T-cell (primary cell): ENCODE data around the gene PPP3CA. TPM values are rescaled to one million over a fixed set of nuclear protein-coding genes. Genes with fewer than 3 reads are reported as not detected.
"Not testable (repeated sequence)": the region's sequence is repeated elsewhere in the genome, so short reads cannot be mapped to it uniquely, and the experiment has no call there.

Source experiments
- ATAC-seq, 4 experiments: fragments of 200-7000 bp in 3 of 4; fragments of 150-1000 bp in 1 of 4; cut with Tn5 transposase; replicated peaks in 1 of 4; 1 replicate in 3 of 4; 2 replicates in 1 of 4; pipeline ENCODE4 v1.10.0; 2021; ENCODE audit warnings: moderate library complexity in 3 of 4, mild to moderate bottlenecking in 2 of 4, moderate number of reproducible peaks in 1 of 4
- CTCF ChIA-PET, 2 donors: fragments of 300-600 bp; sonication (Branson Sonifier 250); formaldehyde crosslinking; loops; one replicate each; lab custom pipeline; 2022; ENCODE audit warnings: antibody characterized with exemption in 2 of 2; lab: Charles Lee
- POLR2A ChIA-PET, 2 donors: fragments of 300-600 bp; sonication (Branson Sonifier 250); formaldehyde crosslinking; loops; one replicate each; lab custom pipeline; 2022; ENCODE audit warnings: antibody characterized with exemption in 2 of 2; lab: Charles Lee
- DNase-seq, 35 experiments: peaks; one replicate each; pipeline versions ENCODE4 v3.0.0 to v3.0.0-alpha.2; 2013 to 2023
- H3K27ac ChIP-seq: one replicate; pipeline ENCODE4 v1.5.1; 2013; ENCODE audit warnings: low read length
- H3K27me3 ChIP-seq, 2 experiments: replicated peaks in 1 of 2; 1 replicate in 1 of 2; 2 replicates in 1 of 2; pipeline versions ENCODE4 v1.6.1 to v1.7.0; 2013; ENCODE audit warnings: low read length in 1 of 2, mixed read lengths in 1 of 2; ENCODE audit not compliant: control insufficient read depth in 2 of 2, insufficient read depth in 2 of 2; ENCODE audit errors: extremely low read depth in 1 of 2
- H3K36me3 ChIP-seq, 2 donors: 1 replicate in 1 of 2; 2 replicates in 1 of 2; pipeline versions ENCODE4 v1.6.1 to v1.7.0; 2013; ENCODE audit warnings: low read length in 1 of 2; ENCODE audit not compliant: control insufficient read depth in 2 of 2, insufficient read depth in 1 of 2; ENCODE audit errors: extremely low read depth in 1 of 2
- H3K4me1 ChIP-seq, 2 experiments: 1 replicate in 1 of 2; 2 replicates in 1 of 2; pipeline versions ENCODE4 v1.6.1 to v1.7.0; 2013; ENCODE audit warnings: low read length in 2 of 2, mixed read lengths in 1 of 2; ENCODE audit not compliant: insufficient read depth in 2 of 2, control insufficient read depth in 1 of 2; ENCODE audit errors: extremely low read depth in 1 of 2
- H3K4me3 ChIP-seq, 2 donors: 1 replicate in 1 of 2; 2 replicates in 1 of 2; pipeline versions ENCODE4 v1.5.1 to v1.7.0; 2013; ENCODE audit warnings: mild to moderate bottlenecking in 2 of 2, low read length in 1 of 2, moderate library complexity in 1 of 2; ENCODE audit not compliant: control insufficient read depth in 1 of 2; ENCODE audit errors: extremely low read depth in 1 of 2
- H3K9me3 ChIP-seq: 2 replicates; pipeline ENCODE4 v1.7.0; 2013
- H3K27ac Mint-ChIP-seq, 2 donors: one replicate each; pipeline ENCODE4 v1.8.0; 2020 to 2021; ENCODE audit warnings: mild to moderate bottlenecking in 2 of 2, mixed read lengths in 2 of 2
- H3K27me3 Mint-ChIP-seq, 2 donors: one replicate each; pipeline ENCODE4 v1.8.0; 2021 to 2022; ENCODE audit warnings: mixed read lengths in 2 of 2
- H3K36me3 Mint-ChIP-seq: one replicate; pipeline ENCODE4 v1.8.0; 2021; ENCODE audit warnings: mixed read lengths
- H3K4me1 Mint-ChIP-seq, 3 donors: one replicate each; pipeline ENCODE4 v1.8.0; 2020 to 2022; ENCODE audit warnings: mixed read lengths in 3 of 3, mild to moderate bottlenecking in 1 of 3
- H3K4me3 Mint-ChIP-seq, 3 donors: one replicate each; pipeline ENCODE4 v1.8.0; 2020 to 2022; ENCODE audit warnings: mild to moderate bottlenecking in 3 of 3, mixed read lengths in 3 of 3, moderate library complexity in 3 of 3
- H3K9me3 Mint-ChIP-seq, 3 donors: one replicate each; pipeline ENCODE4 v1.8.0; 2020 to 2022; ENCODE audit warnings: mixed read lengths in 3 of 3
- WGBS: methylation state at CpG from one replicate; pipeline ENCODE4 v1.1.5; 2013; ENCODE audit warnings: missing lambda C conversion rate; ENCODE audit not compliant: insufficient coverage; 5-methylcytosine and 5-hydroxymethylcytosine counted together
- total RNA-seq, 35 experiments: library from RNA in 6 of 35; stranded (reverse) in 6 of 35; fragments of 120-200 nt in 1 of 35; gene quantifications; one replicate each; pipeline versions ENCODE4 v1.2.1 to v1.2.4 and lab custom pipeline; 2013 to 2026

PPP3CA gene
- total RNA-seq, 5 donors from 2014 or later (not counting 1 experiment from before 2014, with no cell fraction given) = 28.2 to 35.7 (median 33.5) TPM

DNA sequence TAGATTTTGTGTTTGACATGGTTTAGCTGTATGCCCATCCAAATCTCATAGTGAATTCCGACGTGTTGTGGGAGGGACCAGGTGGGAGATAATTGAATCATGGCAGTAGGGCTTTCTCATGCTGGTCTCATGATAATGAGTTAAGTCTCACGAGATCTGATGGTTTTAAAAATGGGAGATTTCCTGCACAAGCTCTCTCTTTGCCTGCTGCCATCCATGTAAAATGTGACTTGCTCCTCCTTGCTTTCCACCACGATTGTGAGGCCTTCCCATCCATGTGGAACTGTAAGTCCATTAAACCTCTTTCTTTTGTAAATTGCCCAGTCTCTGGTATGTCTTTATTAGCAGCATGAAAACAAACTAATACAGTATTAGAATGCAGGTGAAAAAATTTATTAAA, 164.6 kb downstream of the PPP3CA start:
- H3K36me3 ChIP-seq, ATAC-seq, H3K4me3 Mint-ChIP-seq, H3K27me3 Mint-ChIP-seq, DNase-seq, H3K9me3 ChIP-seq, H3K27me3 ChIP-seq, H3K4me3 ChIP-seq, H3K9me3 Mint-ChIP-seq, H3K27ac Mint-ChIP-seq, POLR2A ChIA-PET, H3K4me1 ChIP-seq, H3K27ac ChIP-seq: not testable (repeated sequence)
- Mint-ChIP-seq H3K4me1 (peaks cover 10 to 21% (median 20%) of the 10 kb centered on the region in 3 donors), H3K36me3 (peaks cover 19% of the 10 kb centered on the region)
- WGBS = no CpG with 5 or more reads among the region's 4 CpGs
- CTCF ChIA-PET = interaction anchor here in 1 of 2 donors (0.6 to 0.7 kb wide), 2 partner anchors 11 to 14 kb away, joined by 3 to 4 read pairs; no protein-coding TSS in a partner anchor

DNA sequence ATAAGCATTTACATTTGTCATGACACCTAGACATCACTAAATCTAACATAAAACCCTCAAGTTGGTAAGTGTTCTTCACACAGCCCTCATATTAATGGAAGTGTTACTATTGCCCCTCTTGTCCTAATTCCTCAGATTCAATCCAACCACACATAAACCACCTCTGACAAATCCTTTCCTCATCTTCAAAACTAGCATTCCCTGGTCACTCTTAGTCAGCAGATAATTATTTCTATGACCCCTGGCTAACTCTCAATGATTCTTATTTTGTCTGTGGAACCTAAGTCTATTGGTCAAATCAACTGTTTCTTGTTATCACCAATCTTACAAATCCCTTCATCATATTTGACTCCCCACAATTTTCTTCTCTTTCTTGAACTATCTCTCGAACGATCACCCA, 168.6 kb downstream of the PPP3CA start:
- no peak overlapping the region for H3K4me3 ChIP-seq
- Mint-ChIP-seq H3K27ac (no peak overlapping the region), H3K4me1 (peaks cover 16 to 29% (median 22%) of the 10 kb centered on the region in 3 donors), H3K9me3 (no peaks in the 10 kb centered on the region), H3K27me3 (no peaks in the 10 kb centered on the region), H3K4me3 (no peak overlapping the region), H3K36me3 (peaks cover 23% of the 10 kb centered on the region)
- DNase-seq = no peak
- POLR2A ChIA-PET = no interaction called here
- WGBS = no CpG with 5 or more reads among the region's 2 CpGs
- CTCF ChIA-PET = no interaction called here
- ATAC-seq = no peak
- no peaks in the 10 kb centered on the region for H3K36me3 ChIP-seq
- H3K27me3 ChIP-seq = no peaks in the 10 kb centered on the region
- H3K9me3 ChIP-seq = no peaks in the 10 kb centered on the region
- H3K27ac ChIP-seq = no peak overlapping the region
- no peaks in the 10 kb centered on the region for H3K4me1 ChIP-seq

DNA sequence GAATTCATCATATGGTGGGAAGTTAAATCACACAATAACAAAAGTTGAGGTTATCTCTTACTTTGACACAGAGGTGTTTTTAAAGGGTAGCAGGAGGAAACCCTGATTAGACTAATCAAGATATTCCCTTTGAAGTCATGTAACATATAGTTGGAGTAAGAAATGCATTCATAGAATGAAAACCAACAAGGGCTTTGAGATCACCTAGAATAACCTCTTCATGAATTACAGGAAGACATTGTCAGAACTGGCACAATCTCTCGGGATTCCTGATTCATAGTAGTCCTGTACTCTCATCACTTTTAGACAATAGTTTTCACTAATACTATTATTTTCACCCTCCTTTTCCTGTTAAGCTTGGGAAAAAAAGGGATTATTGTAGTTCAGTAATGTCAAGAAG, 170.2 kb downstream of the PPP3CA start:
- Mint-ChIP-seq H3K4me1 (peaks cover 16 to 29% (median 18%) of the 10 kb centered on the region in 3 donors), H3K27me3 (no peaks in the 10 kb centered on the region), H3K4me3 (no peak overlapping the region), H3K9me3 (no peaks in the 10 kb centered on the region), H3K36me3 (peaks cover 9% of the 10 kb centered on the region), H3K27ac (no peak overlapping the region)
- Histone ChIP-seq H3K27me3 (no peaks in the 10 kb centered on the region), H3K27ac (no peak overlapping the region), H3K36me3 (no peaks in the 10 kb centered on the region), H3K9me3 (no peaks in the 10 kb centered on the region), H3K4me3 (no peak overlapping the region), H3K4me1 (no peaks in the 10 kb centered on the region)
- WGBS = no CpG with 5 or more reads among the region's 1 CpG
- ATAC-seq = no peak
- ChIA-PET CTCF (no interaction called here), POLR2A (no interaction called here)
- no peak for DNase-seq

DNA sequence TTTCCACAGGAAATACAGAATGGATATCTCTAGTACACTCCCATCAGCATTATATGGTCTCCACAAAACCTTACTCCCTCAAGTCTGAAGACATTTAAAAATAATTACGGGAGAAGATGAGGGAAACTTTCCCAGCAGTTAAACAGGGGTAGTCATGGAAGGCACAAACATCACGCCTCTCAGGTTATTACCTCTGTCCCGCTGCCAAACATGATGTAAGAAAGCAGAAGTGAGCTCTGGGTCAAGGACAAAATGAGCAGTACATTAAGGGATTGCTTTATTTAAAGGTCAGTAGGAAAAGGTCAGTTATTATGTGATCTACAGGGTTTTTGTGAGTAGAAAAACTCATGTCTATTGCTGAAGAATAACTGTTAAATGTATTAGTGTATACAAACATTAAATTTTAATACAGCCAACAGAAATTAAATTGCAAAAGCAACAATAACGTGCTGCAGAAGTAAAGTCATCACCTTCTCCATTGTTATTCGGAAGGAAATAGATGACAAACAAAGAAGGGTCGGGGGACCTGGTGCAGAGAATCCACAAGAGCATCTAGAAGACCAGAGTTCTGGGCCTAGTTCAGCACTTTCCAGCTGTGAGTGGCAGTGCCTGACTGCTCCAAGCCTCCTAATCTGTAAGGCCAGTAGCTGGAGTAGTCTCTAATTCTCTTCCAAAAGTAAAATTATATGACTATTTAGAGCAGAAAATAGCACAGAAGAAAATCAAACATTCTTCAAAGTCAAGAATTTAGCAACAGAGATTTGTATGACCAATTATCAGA, 171.2 kb downstream of the PPP3CA start:
- POLR2A ChIA-PET = no interaction called here
- Histone ChIP-seq H3K4me3 (no peak overlapping the region), H3K36me3 (no peaks in the 10 kb centered on the region), H3K4me1 (no peaks in the 10 kb centered on the region), H3K9me3 (no peaks in the 10 kb centered on the region), H3K27me3 (no peaks in the 10 kb centered on the region), H3K27ac (no peak overlapping the region)
- no peak overlapping the region for H3K27ac Mint-ChIP-seq
- peaks cover 6% of the 10 kb centered on the region for H3K36me3 Mint-ChIP-seq
- no peak for ATAC-seq
- no peaks in the 10 kb centered on the region for H3K9me3 Mint-ChIP-seq
- no peak overlapping the region for H3K4me3 Mint-ChIP-seq
- DNase-seq = no peak
- peaks cover 14 to 32% (median 16%) of the 10 kb centered on the region in 3 donors for H3K4me1 Mint-ChIP-seq
- no peaks in the 10 kb centered on the region for H3K27me3 Mint-ChIP-seq
- CTCF ChIA-PET = no interaction called here
- WGBS = 94% methylated on average over 4 of the region's 6 CpGs

DNA sequence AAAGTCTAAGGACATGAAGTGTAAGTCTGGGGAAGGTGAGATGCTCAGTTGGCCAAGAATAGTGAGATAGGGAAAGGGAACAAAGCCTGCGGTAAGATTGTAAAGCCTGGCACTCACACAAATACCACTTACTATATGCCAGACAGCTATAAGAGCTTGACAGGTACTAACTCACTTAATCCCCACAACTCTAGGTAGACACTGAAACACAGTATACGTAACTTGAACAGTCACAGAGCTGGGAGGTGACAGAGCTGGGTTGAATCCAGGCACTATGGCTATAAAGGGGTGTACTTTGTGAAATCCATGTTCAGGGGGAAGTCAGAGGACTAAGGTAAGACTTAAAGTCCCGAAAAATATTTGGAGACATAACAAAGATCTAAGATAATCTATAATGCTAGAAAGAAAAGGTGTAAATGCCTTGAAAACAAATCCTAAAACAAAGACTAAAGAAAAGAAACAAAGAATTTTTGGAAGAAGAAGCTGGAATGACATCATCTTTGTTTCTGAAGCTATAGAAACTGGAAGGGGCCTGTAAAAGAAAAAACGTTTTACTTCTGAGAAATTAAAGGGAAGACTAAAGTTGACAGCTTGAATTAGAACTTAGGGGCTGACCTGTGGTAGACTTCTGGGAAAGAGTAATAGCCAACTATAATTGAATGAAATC, 172.5 kb downstream of the PPP3CA start:
- Mint-ChIP-seq H3K27me3 (no peaks in the 10 kb centered on the region), H3K27ac (no peak overlapping the region), H3K4me3 (no peak overlapping the region), H3K4me1 (peaks cover 14 to 33% (median 16%) of the 10 kb centered on the region in 3 donors), H3K36me3 (peaks cover 6% of the 10 kb centered on the region), H3K9me3 (no peaks in the 10 kb centered on the region)
- ChIA-PET CTCF (interaction anchor here in 1 of 2 donors (0.6 kb wide), 1 partner anchor 128 kb away, joined by 3 read pairs; no protein-coding TSS in a partner anchor), POLR2A (no interaction called here)
- no peaks in the 10 kb centered on the region for H3K9me3 ChIP-seq
- H3K27ac ChIP-seq = no peak overlapping the region
- H3K27me3 ChIP-seq = no peaks in the 10 kb centered on the region
- 43% methylated on average over 1 of the region's 4 CpGs for WGBS
- ATAC-seq (no peak), DNase-seq (no peak)
- no peaks in the 10 kb centered on the region for H3K4me1 ChIP-seq
- no peaks in the 10 kb centered on the region for H3K36me3 ChIP-seq
- no peak overlapping the region for H3K4me3 ChIP-seq

DNA sequence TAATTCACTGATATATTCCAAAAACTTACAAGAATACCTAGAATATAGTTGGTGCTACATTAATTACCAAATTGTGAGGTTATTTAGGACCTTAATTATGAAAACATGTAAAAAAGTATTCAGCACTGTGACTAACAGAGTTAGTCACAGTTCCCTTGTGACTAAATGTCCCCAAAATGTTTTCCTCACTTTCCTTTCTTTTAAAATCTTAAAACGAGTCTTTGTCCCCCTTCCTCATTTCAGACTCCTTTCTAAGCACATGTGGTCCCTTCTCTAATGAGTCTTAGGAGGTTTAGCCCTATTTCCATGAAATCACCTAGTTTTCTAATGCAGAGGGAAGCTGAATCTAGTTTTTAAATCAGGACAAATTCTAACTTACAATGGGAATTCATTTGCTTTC, 175.0 kb downstream of the PPP3CA start:
- POLR2A ChIA-PET = no interaction called here
- H3K4me1 Mint-ChIP-seq = peaks cover 4 to 25% (median 10%) of the 10 kb centered on the region in 3 donors
- CTCF ChIA-PET = no interaction called here
- H3K4me3 Mint-ChIP-seq = no peak overlapping the region
- Histone ChIP-seq H3K4me1 (no peaks in the 10 kb centered on the region), H3K27me3 (no peaks in the 10 kb centered on the region), H3K4me3 (no peak overlapping the region), H3K36me3 (no peaks in the 10 kb centered on the region), H3K27ac (no peak overlapping the region), H3K9me3 (no peaks in the 10 kb centered on the region)
- H3K36me3 Mint-ChIP-seq = peaks cover 6% of the 10 kb centered on the region
- no peak overlapping the region for H3K27ac Mint-ChIP-seq
- no peaks in the 10 kb centered on the region for H3K27me3 Mint-ChIP-seq
- ATAC-seq (no peak), DNase-seq (no peak)
- no peaks in the 10 kb centered on the region for H3K9me3 Mint-ChIP-seq
- WGBS = no CpG with 5 or more reads among the region's 1 CpG
